Activated naive CD8-positive, alpha-beta T cell treated with anti-CD3 and anti-CD28 coated beads, Interleukin-2, amount 10 ng/mL, durations not matched to agents 7 days and 5 days (primary cell): ENCODE measurements around the gene RFT1. TPM values are rescaled to one million over a fixed set of nuclear protein-coding genes. Genes with fewer than 3 reads are reported as not detected.
"Not testable (repeated sequence)": the region's sequence is repeated elsewhere in the genome, so short reads cannot be mapped to it uniquely, and the experiment has no call there.

Experiments used
- ATAC-seq: fragments of 150-1000 bp; cut with Tn5 transposase; one replicate; pipeline ENCODE4 v1.10.0; 2021; ENCODE audit warnings: low read depth, moderate library complexity
- POLR2A ChIA-PET: fragments of 350-600 bp; sonication (Branson Sonifier 250); formaldehyde crosslinking; loops from one replicate; lab custom pipeline; 2021; ENCODE audit warnings: antibody characterized with exemption; lab: Charles Lee
- DNase-seq: peaks from one replicate; pipeline ENCODE4 v3.0.0; 2021
- H3K27ac Mint-ChIP-seq: one replicate; pipeline ENCODE4 v1.8.0; 2022; ENCODE audit warnings: mild to moderate bottlenecking, mixed read lengths
- H3K27me3 Mint-ChIP-seq: one replicate; pipeline ENCODE4 v1.8.0; 2022; ENCODE audit warnings: mild to moderate bottlenecking, moderate library complexity, mixed read lengths
- H3K36me3 Mint-ChIP-seq: one replicate; pipeline ENCODE4 v1.8.0; 2021; ENCODE audit warnings: mild to moderate bottlenecking, mixed read lengths
- H3K4me1 Mint-ChIP-seq: one replicate; pipeline ENCODE4 v1.8.0; 2021; ENCODE audit warnings: mixed read lengths
- H3K4me3 Mint-ChIP-seq: one replicate; pipeline ENCODE4 v1.8.0; 2022; ENCODE audit warnings: mild to moderate bottlenecking, moderate library complexity, mixed read lengths
- H3K9me3 Mint-ChIP-seq: one replicate; pipeline ENCODE4 v1.8.0; 2021; ENCODE audit warnings: mixed read lengths
- total RNA-seq, 2 experiments: library from RNA; stranded (reverse); gene quantifications; one replicate each; pipeline ENCODE4 v1.2.3, GENCODE V29; 2021

The RFT1 gene
- total RNA-seq, 2 experiments from 2014 or later = 27.9 to 32.2 TPM

GRCh38 chr3:53160061-53160659 is 29.9 kb upstream of the RFT1 start:
- no peak for DNase-seq
- no peak for ATAC-seq
- Mint-ChIP-seq H3K27me3 (peaks cover 41% of the 10 kb centered on the region), H3K36me3 (no peaks in the 10 kb centered on the region), H3K27ac (peak overlapping the region; percentile 43), H3K9me3 (no peaks in the 10 kb centered on the region), H3K4me3 (peak overlapping the region; percentile 66), H3K4me1 (peaks cover 15% of the 10 kb centered on the region)
- POLR2A ChIA-PET = interaction anchor here (0.7 to 1.6 kb wide), 9 partner anchors 9 to 51 kb away, joined by 3 to 5 read pairs (median 3); no protein-coding TSS in a partner anchor

- no peak overlapping the region for H3K27ac Mint-ChIP-seq
- POLR2A ChIA-PET = interaction anchor here (1.3 to 1.6 kb wide), 3 partner anchors 10 to 29 kb away, joined by 4 read pairs; partner anchors contain the start of gene RFT1
- H3K36me3 Mint-ChIP-seq = no peaks in the 10 kb centered on the region
- no peaks in the 10 kb centered on the region for H3K9me3 Mint-ChIP-seq
- DNase-seq (no peak), ATAC-seq (no peak)
- peaks cover 15% of the 10 kb centered on the region for H3K4me1 Mint-ChIP-seq
- H3K4me3 Mint-ChIP-seq = no peak overlapping the region
- H3K27me3 Mint-ChIP-seq = peaks cover 42% of the 10 kb centered on the region
These were observed 29.2 kb upstream of the RFT1 start for GRCh38 chr3:53159156-53160060.

GRCh38 chr3:53158765-53159155 is 28.5 kb upstream of the RFT1 start:
- H3K27me3 Mint-ChIP-seq = peaks cover 42% of the 10 kb centered on the region
- no peaks in the 10 kb centered on the region for H3K36me3 Mint-ChIP-seq
- H3K4me3 Mint-ChIP-seq = no peak overlapping the region
- H3K9me3 Mint-ChIP-seq = no peaks in the 10 kb centered on the region
- no peak for DNase-seq
- H3K4me1 Mint-ChIP-seq = peaks cover 15% of the 10 kb centered on the region
- ATAC-seq = no peak
- POLR2A ChIA-PET = interaction anchor here (1.3 kb wide), 1 partner anchor 28 kb away, joined by 4 read pairs; the partner anchor contains the start of gene RFT1
- H3K27ac Mint-ChIP-seq = no peak overlapping the region

- H3K4me3 Mint-ChIP-seq = no peak overlapping the region
- peaks cover 47% of the 10 kb centered on the region for H3K27me3 Mint-ChIP-seq
- POLR2A ChIA-PET = interaction anchor here (1.3 kb wide), 1 partner anchor 27 kb away, joined by 4 read pairs; the partner anchor contains the start of gene RFT1
- no peak for DNase-seq
- ATAC-seq = no peak
- peaks cover 11% of the 10 kb centered on the region for H3K4me1 Mint-ChIP-seq
- no peaks in the 10 kb centered on the region for H3K9me3 Mint-ChIP-seq
- no peak overlapping the region for H3K27ac Mint-ChIP-seq
- H3K36me3 Mint-ChIP-seq = no peaks in the 10 kb centered on the region
These were observed 27.8 kb upstream of the RFT1 start for GRCh38 chr3:53157974-53158580.

GRCh38 chr3:53156368-53156834 is 26.2 kb upstream of the RFT1 start:
- DNase-seq (no peak), ATAC-seq (no peak)
- Mint-ChIP-seq H3K27me3 (peaks cover 47% of the 10 kb centered on the region), H3K4me3 (no peak overlapping the region), H3K36me3 (no peaks in the 10 kb centered on the region), H3K9me3 (no peaks in the 10 kb centered on the region), H3K27ac (no peak overlapping the region), H3K4me1 (peaks cover 3% of the 10 kb centered on the region)
- POLR2A ChIA-PET = no interaction called here

GRCh38 chr3:53155760-53156159 is 25.5 kb upstream of the RFT1 start:
- no peaks in the 10 kb centered on the region for H3K36me3 Mint-ChIP-seq

GRCh38 chr3:53154881-53155285 is 24.6 kb upstream of the RFT1 start:
- Mint-ChIP-seq H3K36me3 (no peaks in the 10 kb centered on the region), H3K9me3 (no peaks in the 10 kb centered on the region), H3K27me3 (peaks cover 47% of the 10 kb centered on the region), H3K27ac (no peak overlapping the region), H3K4me3 (no peak overlapping the region), H3K4me1 (no peaks in the 10 kb centered on the region)
- ATAC-seq = no peak
- POLR2A ChIA-PET = interaction anchor here (0.5 to 0.8 kb wide), 2 partner anchors 15 to 23 kb away, joined by 3 to 4 read pairs; no protein-coding TSS in a partner anchor
- DNase-seq = no peak

More at GRCh38 chr3:53155760-53156159, 25.5 kb upstream of the RFT1 start:
- H3K4me3 Mint-ChIP-seq = no peak overlapping the region
- peaks cover 49% of the 10 kb centered on the region for H3K27me3 Mint-ChIP-seq
- ATAC-seq = no peak
- DNase-seq = no peak
- H3K9me3 Mint-ChIP-seq = no peaks in the 10 kb centered on the region
- peaks cover 3% of the 10 kb centered on the region for H3K4me1 Mint-ChIP-seq
- POLR2A ChIA-PET = interaction anchor here (0.8 kb wide), 1 partner anchor 14 kb away, joined by 4 read pairs; no protein-coding TSS in a partner anchor
- H3K27ac Mint-ChIP-seq = no peak overlapping the region

GRCh38 chr3:53153980-53154379 is 23.7 kb upstream of the RFT1 start:
- ATAC-seq = no peak
- Mint-ChIP-seq H3K4me1 (no peaks in the 10 kb centered on the region), H3K27ac (no peak overlapping the region), H3K4me3 (no peak overlapping the region), H3K36me3 (no peaks in the 10 kb centered on the region), H3K27me3 (peaks cover 44% of the 10 kb centered on the region), H3K9me3 (no peaks in the 10 kb centered on the region)
- no peak for DNase-seq
- POLR2A ChIA-PET = no interaction called here

GRCh38 chr3:53153264-53153823 is 23.1 kb upstream of the RFT1 start:
- POLR2A ChIA-PET = no interaction called here
- Mint-ChIP-seq H3K4me3 (no peak overlapping the region), H3K27ac (no peak overlapping the region), H3K4me1 (no peaks in the 10 kb centered on the region), H3K36me3 (no peaks in the 10 kb centered on the region), H3K27me3 (peaks cover 38% of the 10 kb centered on the region), H3K9me3 (no peaks in the 10 kb centered on the region)
- ATAC-seq (no peak), DNase-seq (no peak)

- ATAC-seq = no peak
- no peak for DNase-seq
- Mint-ChIP-seq H3K4me3 (no peak overlapping the region), H3K9me3 (no peaks in the 10 kb centered on the region), H3K27ac (no peak overlapping the region), H3K27me3 (peaks cover 25% of the 10 kb centered on the region), H3K36me3 (no peaks in the 10 kb centered on the region), H3K4me1 (no peaks in the 10 kb centered on the region)
- POLR2A ChIA-PET = no interaction called here
These were observed 21.8 kb upstream of the RFT1 start for GRCh38 chr3:53151870-53152660.

- POLR2A ChIA-PET = no interaction called here
- H3K36me3 Mint-ChIP-seq = no peaks in the 10 kb centered on the region
- H3K27me3 Mint-ChIP-seq = peaks cover 21% of the 10 kb centered on the region
- H3K4me1 Mint-ChIP-seq = no peaks in the 10 kb centered on the region
- ATAC-seq (no peak), DNase-seq (no peak)
- H3K27ac Mint-ChIP-seq = no peak overlapping the region
- H3K9me3 Mint-ChIP-seq = no peaks in the 10 kb centered on the region
- H3K4me3 Mint-ChIP-seq = no peak overlapping the region
These were observed 21.2 kb upstream of the RFT1 start for GRCh38 chr3:53151465-53151864.

GRCh38 chr3:53151086-53151438 is 20.8 kb upstream of the RFT1 start:
- H3K36me3 Mint-ChIP-seq, ATAC-seq, H3K27ac Mint-ChIP-seq, DNase-seq, H3K9me3 Mint-ChIP-seq, H3K4me1 Mint-ChIP-seq, POLR2A ChIA-PET, H3K4me3 Mint-ChIP-seq: not testable (repeated sequence)
- H3K27me3 Mint-ChIP-seq = peaks cover 19% of the 10 kb centered on the region
